D721Med (cell line): ENCODE results near the gene TMED6.

Experiments used
- DNase-seq: peaks from one replicate; pipeline ENCODE4 v3.0.0; 2011; ENCODE audit warnings: low spot score; ENCODE audit not compliant: insufficient read length
- FAIRE-seq: peaks from 2 replicates; lab custom pipeline; 2011; peaks lifted over from hg19 to GRCh38; lab: Jason Lieb, UNC
- CTCF ChIP-seq: IDR thresholded peaks from 2 replicates; pipeline ENCODE4 v1.5.1; 2012; ENCODE audit warnings: mild to moderate bottlenecking, control low read depth; ENCODE audit not compliant: insufficient read depth; ENCODE audit errors: missing control alignments

Gene TMED6

DNA sequence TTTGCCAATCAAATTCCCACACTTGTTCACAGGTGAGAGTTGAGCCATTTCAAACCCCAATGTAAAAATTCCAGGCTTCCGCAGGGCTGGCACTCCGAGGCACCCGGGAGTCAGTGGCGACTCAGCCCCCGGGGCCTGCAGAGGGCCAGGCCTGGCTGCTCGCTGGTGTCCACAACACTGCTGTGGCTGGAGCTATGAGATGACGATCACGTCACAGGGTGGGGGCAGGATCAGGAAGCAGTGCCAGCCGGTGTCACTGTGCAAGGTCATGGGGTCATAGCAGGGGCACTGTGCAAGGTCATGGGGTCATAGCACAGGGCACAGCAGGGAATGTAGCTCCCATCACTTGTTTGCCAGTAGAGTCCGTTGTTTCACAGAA is 32.7 kb downstream of the TMED6 start:
- TF ChIP-seq CTCF: no peak
- no peak for FAIRE-seq
- no peak for DNase-seq

GRCh38 chr16:69318177-69318910 is 33.2 kb downstream of the TMED6 start:
- no peak for DNase-seq
- no peak for FAIRE-seq
- TF ChIP-seq CTCF: no peak

DNA sequence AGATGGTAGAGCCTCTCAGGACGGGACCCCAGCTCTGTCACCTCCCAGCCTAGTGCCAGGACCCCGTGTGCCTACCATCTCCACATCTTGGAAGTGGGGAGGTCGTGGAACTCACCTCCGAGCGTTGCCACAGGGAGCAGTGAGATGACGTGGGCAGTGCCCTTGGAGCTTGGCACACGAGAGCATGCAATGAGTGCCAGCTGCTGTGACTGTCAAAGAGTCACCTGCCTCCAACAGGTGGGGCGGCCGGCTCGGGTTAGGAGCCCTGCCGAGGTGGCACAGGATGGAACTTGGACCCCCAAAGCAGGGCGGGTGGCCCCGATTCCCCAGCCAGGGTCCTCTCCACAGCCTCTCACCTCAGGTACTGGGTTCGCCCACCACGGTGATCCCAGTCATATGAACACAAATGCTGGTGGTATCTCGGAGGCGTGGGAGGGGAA is 35.0 kb downstream of the TMED6 start:
- DNase-seq (no peak), FAIRE-seq (no peak)
- TF ChIP-seq CTCF: no peak

GRCh38 chr16:69315486-69316311 is 35.9 kb downstream of the TMED6 start:
- FAIRE-seq (no peak), DNase-seq (no peak)
- TF ChIP-seq CTCF: no peak

GRCh38 chr16:69314534-69314933 is 37.1 kb downstream of the TMED6 start:
- no peak for TF ChIP-seq CTCF
- DNase-seq: no peak

GRCh38 chr16:69313469-69313868 is 38.1 kb downstream of the TMED6 start:
- DNase-seq (no peak), FAIRE-seq (no peak)
- TF ChIP-seq CTCF: no peak

More at GRCh38 chr16:69314534-69314933, 37.1 kb downstream of the TMED6 start:
- no peak for FAIRE-seq
